Jurkat, Clone E6-1 (cell line): ENCODE measurements around the gene LZTS2. TPM values are rescaled to one million over a fixed set of nuclear protein-coding genes. Genes with fewer than 3 reads are reported as not detected.
A peak's percentile ranks its signal among the peaks of the same experiment; 100 is the strongest.
"Not testable (repeated sequence)": the region's sequence is repeated elsewhere in the genome, so short reads cannot be mapped to it uniquely, and the experiment has no call there.

Experiments used
- DNase-seq: peaks from one replicate; pipeline ENCODE4 v3.0.0-alpha.2; 2011; ENCODE audit warnings: low read depth, low spot score
- H3K4me3 ChIP-seq: 2 replicates; pipeline ENCODE4 v1.5.1; 2011; ENCODE audit warnings: mild to moderate bottlenecking, low read length, control low read depth, moderate library complexity
- polyA plus RNA-seq: library from polyadenylated mRNA; unstranded; fragments of >200 nt; gene quantifications from one replicate; pipeline ENCODE4 v1.2.1, GENCODE V29; 2012; ENCODE audit warnings: missing spikeins; ENCODE audit not compliant: insufficient read length, insufficient read depth

Gene LZTS2
- 17.3 TPM for polyA plus RNA-seq

GRCh38 chr10:100999742-101000126, at the start of gene LZTS2:
TSS of gene LZTS2 (plus strand) at chr10:100999808. CDS start at chr10:101002539, 2,731 bp downstream.
- DNase-seq: no peak
- H3K4me3 ChIP-seq: peak within 1 kb of the TSS; percentile 65

GRCh38 chr10:100960251-100960650, 39.4 kb upstream of the LZTS2 start:
- no peak for DNase-seq
- no peak overlapping the region for H3K4me3 ChIP-seq

- DNase-seq: no peak
- H3K4me3 ChIP-seq: no peak overlapping the region
Observed at GRCh38 chr10:100962351-100963080, 37.1 kb upstream of the LZTS2 start.

DNA sequence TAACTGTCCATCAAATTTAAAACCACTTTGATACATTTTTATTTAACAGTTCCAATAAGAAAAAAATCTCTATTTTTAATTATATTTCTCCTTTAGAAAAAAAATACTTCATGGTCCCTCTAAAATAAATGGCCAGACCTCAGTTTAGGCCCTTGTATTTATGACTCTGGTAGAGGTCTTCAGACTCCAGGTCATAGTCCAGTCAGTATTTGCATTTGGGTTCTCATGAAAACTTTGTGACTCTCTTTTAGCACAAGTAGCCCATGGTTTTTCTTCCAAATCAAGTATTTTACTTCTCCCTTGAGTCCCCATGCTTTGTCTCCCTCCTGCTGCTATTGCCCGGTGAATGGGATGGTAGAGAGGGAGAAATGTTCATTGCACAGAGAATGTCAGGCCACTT, 35.8 kb upstream of the LZTS2 start:
- no peak overlapping the region for H3K4me3 ChIP-seq
- DNase-seq: no peak

- no peak overlapping the region for H3K4me3 ChIP-seq
- DNase-seq: no peak
Observed at GRCh38 chr10:100965820-100966219, 33.8 kb upstream of the LZTS2 start.

DNA sequence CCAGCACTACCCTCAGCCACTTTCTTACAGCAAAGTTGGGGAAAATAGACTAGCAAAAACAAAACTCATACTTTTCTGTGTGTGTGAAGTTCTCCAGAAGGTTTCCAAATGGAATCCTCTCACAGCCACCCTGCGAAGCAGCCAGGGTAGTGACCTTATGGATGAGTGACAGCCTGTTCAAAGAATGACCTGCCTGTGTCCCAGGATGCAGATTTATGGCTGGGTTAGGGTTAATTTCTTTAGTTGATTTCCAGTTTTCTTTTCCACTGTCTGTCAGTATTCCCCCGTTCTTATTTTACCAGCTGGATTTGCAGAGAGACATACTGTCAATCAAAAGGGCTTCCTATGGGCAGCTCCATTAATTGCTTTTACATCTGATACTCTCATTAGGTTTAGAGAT, 32.7 kb upstream of the LZTS2 start:
- no peak overlapping the region for H3K4me3 ChIP-seq
- DNase-seq: no peak

DNA sequence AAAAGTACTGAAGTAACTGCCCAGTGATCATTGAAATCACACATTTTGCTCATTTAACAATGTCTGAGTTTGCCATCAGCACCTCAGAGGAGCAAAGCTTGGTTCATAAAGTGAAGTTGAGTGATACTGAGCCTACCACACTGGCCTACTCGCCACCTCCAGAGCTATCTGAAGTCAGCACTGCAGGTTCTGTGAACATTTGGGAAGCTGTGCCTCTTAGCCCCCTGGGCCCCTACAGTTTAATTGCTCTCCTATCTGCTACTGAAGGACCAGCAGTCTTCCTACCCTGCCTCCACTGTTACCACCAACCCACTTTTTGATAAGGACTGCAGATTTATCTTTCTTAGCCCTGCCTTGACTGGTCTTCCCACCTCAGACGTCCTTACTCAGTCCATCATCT, 32.3 kb upstream of the LZTS2 start:
- DNase-seq: no peak
- H3K4me3 ChIP-seq: no peak overlapping the region

DNA sequence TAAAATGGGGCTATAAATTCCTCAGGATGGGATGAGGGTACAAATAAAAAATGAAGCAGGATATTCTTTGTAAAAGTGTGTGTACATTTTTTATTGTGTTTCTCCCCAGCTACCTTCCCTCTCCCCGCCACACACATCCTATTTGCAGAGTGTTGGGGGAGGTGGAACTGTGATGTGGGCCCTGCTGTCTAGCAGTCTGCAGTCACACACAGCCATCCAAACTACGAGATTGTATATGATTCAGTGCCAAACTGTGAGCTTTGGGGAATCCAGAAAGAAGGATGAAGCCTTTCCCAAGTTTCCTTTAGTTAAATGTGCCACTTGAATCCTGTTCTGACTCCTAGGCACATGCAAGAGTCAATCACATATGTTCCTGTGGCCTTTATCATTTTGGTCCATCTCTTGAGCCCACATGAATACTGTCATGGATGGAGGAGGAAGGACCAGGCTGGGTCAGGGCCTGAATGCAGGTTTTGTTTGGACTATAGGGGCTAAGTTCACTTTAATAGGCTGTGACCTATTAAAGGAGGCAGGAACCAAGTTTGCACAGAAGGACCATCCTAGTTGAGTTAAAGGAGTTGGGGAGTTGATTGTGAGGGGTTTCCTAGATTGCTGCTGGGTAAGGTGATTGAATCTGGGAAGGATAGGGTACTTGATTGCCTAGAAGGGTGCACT, 31.4 kb upstream of the LZTS2 start:
- no peak for DNase-seq

GRCh38 chr10:100968863-100969186, 30.8 kb upstream of the LZTS2 start:
- peak overlapping the region; percentile 52 for H3K4me3 ChIP-seq
- no peak for DNase-seq

More for the DNA sequence above, 31.4 kb upstream of the LZTS2 start:
- no peak overlapping the region for H3K4me3 ChIP-seq

- DNase-seq: peak; percentile 22
Observed at GRCh38 chr10:100969187-100970075, 30.2 kb upstream of the LZTS2 start, which contains the start of gene SEMA4G. TSS of gene SEMA4G (plus strand) at chr10:100969504. CDS start at chr10:100972913, 3,409 bp downstream.

DNA sequence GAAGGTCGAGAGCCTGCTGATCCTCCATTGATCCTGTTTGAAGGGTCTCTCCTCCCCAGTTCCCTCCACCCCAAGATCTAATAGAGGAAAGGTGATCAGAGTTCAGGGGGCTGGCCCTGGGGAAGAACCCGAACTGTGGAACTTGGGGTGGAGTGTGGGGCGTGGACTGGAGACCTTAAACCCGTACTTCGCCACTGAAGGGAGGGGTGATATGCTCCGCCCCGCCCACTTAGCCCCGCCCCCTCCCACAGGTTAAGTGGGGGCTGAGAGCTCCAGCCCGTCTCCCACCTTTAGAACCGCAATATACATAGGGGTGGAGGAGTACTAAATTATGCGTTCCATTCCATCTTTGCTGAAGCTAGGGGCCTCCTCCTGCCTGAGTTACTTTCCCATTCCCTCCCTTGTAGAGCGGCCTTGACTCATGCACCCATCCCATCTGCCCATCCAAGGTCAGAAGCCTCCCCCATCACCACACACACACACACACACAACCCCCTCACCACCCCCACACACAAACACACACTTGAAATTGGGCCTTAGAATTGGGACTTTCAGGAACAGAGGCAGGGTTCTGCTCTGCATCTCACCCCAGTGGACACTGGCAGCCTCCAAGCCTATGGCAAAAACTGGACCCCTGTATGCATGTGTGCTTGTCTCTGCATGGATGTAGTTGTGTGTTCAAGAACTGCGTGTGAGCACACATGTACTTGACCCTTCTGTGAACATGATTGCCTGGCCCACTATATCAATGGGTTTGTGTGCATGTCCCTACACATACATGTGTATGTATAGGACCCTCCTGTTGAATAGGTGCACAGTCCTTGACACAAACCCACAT, 29.3 kb upstream of the LZTS2 start:
- no peak overlapping the region; the same call in 1 of the 2 replicates for H3K4me3 ChIP-seq
- no peak for DNase-seq

More at GRCh38 chr10:100969187-100970075, 30.2 kb upstream of the LZTS2 start, which contains the start of gene SEMA4G:
- peak within 1 kb of the TSS; percentile 52 for H3K4me3 ChIP-seq

GRCh38 chr10:100970914-100971811, 28.4 kb upstream of the LZTS2 start:
- H3K4me3 ChIP-seq: no peak overlapping the region
- no peak for DNase-seq

GRCh38 chr10:100972115-100972903, 27.3 kb upstream of the LZTS2 start:
- DNase-seq: no peak
- no peak overlapping the region for H3K4me3 ChIP-seq

- no peak overlapping the region for H3K4me3 ChIP-seq
- no peak for DNase-seq
Observed at GRCh38 chr10:100972904-100973535, 26.6 kb upstream of the LZTS2 start.

DNA sequence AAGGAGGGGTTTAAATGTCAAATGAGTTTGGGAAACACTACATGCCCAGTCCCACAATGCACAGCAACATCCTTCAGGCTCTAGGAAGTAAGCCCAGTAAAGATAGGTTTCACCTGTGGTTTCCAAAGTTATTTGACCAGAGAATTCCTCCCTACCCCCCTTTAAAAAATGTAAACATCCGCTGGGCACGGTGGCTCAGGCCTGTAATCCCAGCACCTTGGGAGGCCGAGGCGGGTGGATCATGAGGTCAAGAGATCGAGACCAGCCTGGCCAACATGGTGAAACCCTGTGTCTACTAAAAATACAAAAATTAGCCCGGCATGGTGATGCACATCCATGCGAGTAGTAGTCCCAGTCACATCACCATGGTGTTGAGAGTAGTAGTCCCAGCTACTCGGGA, 24.2 kb upstream of the LZTS2 start:
- not testable (repeated sequence) for H3K4me3 ChIP-seq, DNase-seq

DNA sequence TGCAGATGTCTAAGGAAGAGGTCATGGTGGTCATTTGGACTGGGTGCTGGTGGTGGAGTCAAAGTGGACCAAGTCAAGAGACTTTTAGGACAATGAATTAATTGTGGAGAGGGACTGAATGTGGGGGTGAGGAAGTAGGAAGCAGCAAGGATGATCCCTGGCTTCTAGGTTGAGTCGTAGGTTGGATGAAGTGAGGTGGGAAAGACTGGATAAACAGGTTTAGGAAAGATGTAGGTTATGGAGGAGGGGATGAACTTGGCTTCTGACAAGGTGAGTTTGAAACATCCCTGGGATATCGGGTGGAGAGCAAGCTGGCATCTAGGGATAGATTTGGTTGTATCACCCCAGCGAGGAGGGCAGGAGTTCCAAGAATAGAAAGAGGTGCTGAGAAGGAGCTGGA, 22.7 kb upstream of the LZTS2 start:
- no peak for DNase-seq
- no peak overlapping the region for H3K4me3 ChIP-seq

GRCh38 chr10:100977436-100977835, 22.2 kb upstream of the LZTS2 start:
- no peak for DNase-seq
- H3K4me3 ChIP-seq: no peak overlapping the region
